ENCODE results near the gene TANGO6.

The TANGO6 gene

DNA sequence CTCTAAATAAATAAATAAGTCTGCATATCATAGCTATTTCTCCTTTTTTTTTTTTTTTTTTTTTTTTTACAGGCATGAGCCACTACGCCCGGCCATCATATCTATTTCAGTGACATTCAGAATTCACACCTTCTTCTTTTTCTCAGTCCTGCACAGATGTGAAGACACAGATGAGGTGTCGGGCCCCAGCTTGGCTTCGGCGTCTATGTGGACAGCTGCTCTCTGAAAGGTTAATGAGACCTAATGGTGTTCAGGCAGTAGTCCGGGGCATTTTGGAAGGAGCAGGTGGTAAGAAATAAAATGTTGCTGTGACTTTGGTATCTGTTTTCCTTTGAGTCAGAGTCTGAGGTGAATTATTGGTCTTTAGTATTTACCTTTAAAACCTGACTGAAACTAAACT is 23.6 kb downstream of the TANGO6 start:
- no peaks in the 10 kb centered on the region for H3K9me3 ChIP-seq (ENCODE audit: severe bottlenecking)
- DNase-seq, result no peak
- no peak overlapping the region for H3K27ac ChIP-seq
- no peaks in the 10 kb centered on the region for H3K27me3 ChIP-seq (ENCODE audit: insufficient read depth, low read depth, severe bottlenecking)
- H3K4me3 ChIP-seq (ENCODE audit: low read depth, low read length), result no peak overlapping the region
- no peaks in the 10 kb centered on the region; the same call in 1 of the 2 replicates for H3K36me3 ChIP-seq
- TF ChIP-seq, protein P1, sequence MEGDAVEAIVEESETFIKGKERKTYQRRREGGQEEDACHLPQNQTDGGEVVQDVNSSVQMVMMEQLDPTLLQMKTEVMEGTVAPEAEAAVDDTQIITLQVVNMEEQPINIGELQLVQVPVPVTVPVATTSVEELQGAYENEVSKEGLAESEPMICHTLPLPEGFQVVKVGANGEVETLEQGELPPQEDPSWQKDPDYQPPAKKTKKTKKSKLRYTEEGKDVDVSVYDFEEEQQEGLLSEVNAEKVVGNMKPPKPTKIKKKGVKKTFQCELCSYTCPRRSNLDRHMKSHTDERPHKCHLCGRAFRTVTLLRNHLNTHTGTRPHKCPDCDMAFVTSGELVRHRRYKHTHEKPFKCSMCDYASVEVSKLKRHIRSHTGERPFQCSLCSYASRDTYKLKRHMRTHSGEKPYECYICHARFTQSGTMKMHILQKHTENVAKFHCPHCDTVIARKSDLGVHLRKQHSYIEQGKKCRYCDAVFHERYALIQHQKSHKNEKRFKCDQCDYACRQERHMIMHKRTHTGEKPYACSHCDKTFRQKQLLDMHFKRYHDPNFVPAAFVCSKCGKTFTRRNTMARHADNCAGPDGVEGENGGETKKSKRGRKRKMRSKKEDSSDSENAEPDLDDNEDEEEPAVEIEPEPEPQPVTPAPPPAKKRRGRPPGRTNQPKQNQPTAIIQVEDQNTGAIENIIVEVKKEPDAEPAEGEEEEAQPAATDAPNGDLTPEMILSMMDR (IDR thresholded peaks at IDR 0.05; ENCODE audit: low read depth, low read length), result no peak

DNA sequence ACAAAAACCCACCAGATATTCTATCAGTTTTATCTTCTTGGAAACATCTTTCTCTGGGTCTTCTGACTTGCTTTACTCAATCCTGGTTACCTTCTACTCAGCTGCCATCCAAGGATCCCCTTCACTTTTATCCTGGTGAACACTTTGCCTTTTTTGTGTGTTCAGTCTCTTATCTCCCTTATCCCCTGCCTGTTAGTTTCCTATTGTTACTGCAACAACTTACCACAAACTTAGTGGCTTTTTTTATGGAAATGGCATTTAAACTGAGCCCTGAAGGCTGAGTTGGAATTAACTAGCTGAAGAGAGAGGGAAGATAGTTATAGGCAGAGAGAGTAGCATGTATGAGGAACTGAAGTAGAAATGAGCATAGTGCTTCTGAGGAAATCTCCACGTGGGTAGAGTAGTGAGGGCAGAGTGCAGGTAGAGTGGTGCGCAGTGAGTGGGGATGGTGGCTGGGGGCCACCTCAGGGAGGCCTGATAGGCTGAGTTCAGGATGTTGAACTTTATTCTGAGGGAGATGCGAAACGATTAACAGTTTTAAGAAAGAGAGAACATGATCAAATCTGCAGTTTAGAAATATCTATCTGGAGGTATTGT is 26.3 kb downstream of the TANGO6 start:
- DNase-seq, result no peak
- no peaks in the 10 kb centered on the region for H3K36me3 ChIP-seq
- H3K4me3 ChIP-seq (ENCODE audit: low read depth, low read length), result no peak overlapping the region
- H3K27ac ChIP-seq, result peak overlapping the region; percentile 65
- TF ChIP-seq, protein P1 (IDR thresholded peaks at IDR 0.05; ENCODE audit: low read depth, low read length), result no peak
- H3K27me3 ChIP-seq (ENCODE audit: insufficient read depth, low read depth, severe bottlenecking), result no peaks in the 10 kb centered on the region
- no peaks in the 10 kb centered on the region for H3K9me3 ChIP-seq (ENCODE audit: severe bottlenecking)

DNA sequence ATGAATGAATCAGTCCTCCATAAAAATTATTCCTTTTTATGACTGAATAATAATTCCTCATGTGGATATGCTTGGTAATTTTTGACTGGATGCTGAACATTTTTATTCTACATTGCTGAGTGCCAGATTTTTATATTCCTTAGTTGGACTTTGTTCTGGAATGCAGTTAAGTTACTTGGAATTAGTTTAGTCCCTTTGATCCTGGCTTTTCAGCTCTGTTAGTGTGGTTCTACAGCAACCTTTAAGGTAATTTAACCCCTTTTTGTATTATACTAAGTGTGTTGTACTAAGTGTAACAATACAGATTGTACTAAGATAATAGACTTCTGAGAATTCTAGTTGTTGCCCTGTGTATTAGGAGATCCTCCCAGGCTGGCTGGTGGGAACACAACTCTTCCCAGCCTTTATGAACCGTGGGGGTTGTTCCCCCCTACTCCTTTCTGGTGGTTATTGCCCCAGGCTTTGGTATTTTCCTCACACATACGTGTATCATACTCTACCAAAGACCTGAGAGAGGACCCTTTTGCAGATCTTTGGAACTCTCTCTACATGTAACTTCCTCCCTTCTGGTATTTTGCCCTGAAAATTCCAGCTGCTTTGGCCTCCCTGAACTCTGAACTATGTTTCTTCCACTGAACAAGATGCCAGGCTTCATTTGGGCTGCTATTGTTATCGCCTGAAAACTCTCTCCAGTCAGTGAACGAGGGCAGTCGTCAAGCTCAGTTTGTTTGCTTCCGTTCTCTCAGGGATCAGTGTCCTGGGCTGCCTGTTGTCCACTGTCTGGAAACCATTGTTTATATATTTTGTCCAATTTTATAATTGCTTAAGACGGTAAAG is 30.5 kb downstream of the TANGO6 start:
- Histone ChIP-seq H3K27me3 (ENCODE audit: insufficient read depth, low read depth, severe bottlenecking) (no peaks in the 10 kb centered on the region), H3K4me3 (ENCODE audit: low read depth, low read length) (no peak overlapping the region), H3K27ac (no peak overlapping the region), H3K9me3 (ENCODE audit: severe bottlenecking) (no peaks in the 10 kb centered on the region), H3K36me3 (peaks cover 7% of the 10 kb centered on the region; the same call in 1 of the 2 replicates)
- DNase-seq, result no peak
- TF ChIP-seq, protein P1 (IDR thresholded peaks at IDR 0.05; ENCODE audit: low read depth, low read length), result no peak

DNA sequence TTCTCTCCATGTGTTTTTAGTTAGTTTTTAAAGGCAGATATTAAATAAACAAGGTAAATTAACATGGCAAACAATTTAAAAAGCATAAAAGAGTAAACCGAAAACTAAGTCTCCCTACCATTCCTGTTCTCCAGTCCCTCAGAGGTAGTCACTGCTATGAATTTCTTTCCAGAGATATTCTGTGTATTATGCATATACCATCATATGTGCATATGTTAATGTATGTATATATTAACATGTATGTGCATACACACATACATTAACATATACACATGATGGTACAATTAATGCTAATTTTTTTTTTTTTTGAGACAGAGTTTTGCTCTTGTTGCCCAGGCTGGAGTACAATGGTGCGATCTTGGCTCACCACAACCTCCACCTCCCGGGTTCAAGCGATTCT is 32.5 kb downstream of the TANGO6 start:
- TF ChIP-seq, protein P1 (IDR thresholded peaks at IDR 0.05; ENCODE audit: low read depth, low read length), result no peak
- Histone ChIP-seq H3K9me3 (ENCODE audit: severe bottlenecking) (no peaks in the 10 kb centered on the region), H3K27ac (no peak overlapping the region)

DNA sequence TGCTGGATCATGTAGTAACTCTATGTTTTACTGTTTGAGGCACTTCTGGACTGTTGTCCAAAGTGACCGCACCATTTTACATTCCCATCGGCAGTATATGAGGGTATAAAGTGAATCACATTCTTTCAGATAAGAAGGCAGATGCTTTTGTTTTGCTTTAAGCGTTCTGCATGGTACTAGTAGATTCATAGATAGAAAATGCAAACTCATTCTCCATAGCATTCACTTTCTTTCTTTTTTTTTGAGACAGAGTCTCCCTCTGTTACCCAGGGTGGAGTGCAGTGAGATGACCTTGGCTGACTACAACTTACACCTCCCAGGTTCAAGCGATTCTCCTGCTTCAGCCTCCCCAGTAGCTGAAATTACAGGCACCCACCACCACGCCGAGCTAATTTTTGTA is 40.4 kb downstream of the TANGO6 start:
- H3K27ac ChIP-seq, result no peak overlapping the region
- no peaks in the 10 kb centered on the region for H3K27me3 ChIP-seq (ENCODE audit: insufficient read depth, low read depth, severe bottlenecking)
- H3K4me3 ChIP-seq (ENCODE audit: low read depth, low read length), result no peak overlapping the region
- peaks cover 4% of the 10 kb centered on the region for H3K36me3 ChIP-seq
- H3K9me3 ChIP-seq (ENCODE audit: severe bottlenecking), result no peaks in the 10 kb centered on the region
- DNase-seq, result no peak
- TF ChIP-seq, protein P1 (IDR thresholded peaks at IDR 0.05; ENCODE audit: low read depth, low read length), result no peak

More for the DNA sequence above, 32.5 kb downstream of the TANGO6 start:
- DNase-seq, result no peak
- Histone ChIP-seq H3K36me3 (peaks cover 11% of the 10 kb centered on the region), H3K27me3 (ENCODE audit: insufficient read depth, low read depth, severe bottlenecking) (no peaks in the 10 kb centered on the region), H3K4me3 (ENCODE audit: low read depth, low read length) (no peak overlapping the region)

Data from WERI-Rb-1 (cell line).